GM13976 (cell line): ENCODE measurements around the gene CFAP100.

ENCODE experiments used
- DNase-seq: peaks from one replicate; pipeline ENCODE4 v3.0.0; 2012; ENCODE audit warnings: low spot score
- CTCF ChIP-seq: IDR thresholded peaks from 2 replicates; pipeline ENCODE4 v1.5.1; 2012; ENCODE audit warnings: borderline replicate concordance, mild to moderate bottlenecking; ENCODE audit not compliant: insufficient read depth; ENCODE audit errors: extremely low read depth, missing control alignments, control extremely low read depth
- in situ Hi-C: fragments of 300-500 bp; cut with MboI; formaldehyde crosslinking; loops from one replicate; pipeline ENCODE4 v1.12.0; 2022; ENCODE audit warnings: low sequenced_read_pairs, mixed read lengths, inconsistent platforms; ENCODE audit not compliant: unreplicated experiment

CFAP100 gene

GRCh38 chr3:126399351-126399735 lies 4.6 kb downstream of the CFAP100 start:
- DNase-seq: peak; percentile 60
- TF ChIP-seq CTCF: no peak
- in situ Hi-C loops: no loop called here

- in situ Hi-C loops: no loop called here
- TF ChIP-seq CTCF: no peak
- no peak for DNase-seq
Measured at GRCh38 chr3:126399756-126400155, 5.0 kb downstream of the CFAP100 start.

DNA sequence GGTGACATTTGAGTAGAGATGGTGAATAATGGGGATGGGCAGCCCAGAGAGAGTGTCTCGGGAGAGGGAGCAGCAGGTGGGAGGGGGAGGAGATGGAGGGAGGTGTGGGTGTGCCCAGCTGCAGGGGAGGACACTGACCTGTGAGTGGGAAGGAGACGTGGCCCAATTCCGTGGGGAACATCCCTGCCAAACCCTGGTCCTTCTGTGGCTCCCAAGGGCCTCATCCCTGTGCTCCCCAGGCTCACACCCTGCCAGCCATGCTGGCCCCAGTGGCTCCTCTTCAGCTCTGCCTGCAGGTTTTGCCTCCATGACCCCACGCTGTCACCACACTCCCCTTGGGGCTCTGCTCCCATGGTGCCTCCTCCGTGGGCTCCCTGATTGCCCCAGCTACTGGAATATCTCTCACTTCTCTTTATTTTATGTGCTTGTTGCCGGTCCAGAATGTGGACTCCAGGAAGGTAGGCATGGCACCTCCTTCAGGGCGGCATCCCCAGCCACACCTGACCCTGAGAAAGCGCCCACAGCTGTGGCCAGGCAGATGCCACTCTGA lies 7.0 kb downstream of the CFAP100 start:
- in situ Hi-C loops: no loop called here
- no peak for DNase-seq
- no peak for TF ChIP-seq CTCF

DNA sequence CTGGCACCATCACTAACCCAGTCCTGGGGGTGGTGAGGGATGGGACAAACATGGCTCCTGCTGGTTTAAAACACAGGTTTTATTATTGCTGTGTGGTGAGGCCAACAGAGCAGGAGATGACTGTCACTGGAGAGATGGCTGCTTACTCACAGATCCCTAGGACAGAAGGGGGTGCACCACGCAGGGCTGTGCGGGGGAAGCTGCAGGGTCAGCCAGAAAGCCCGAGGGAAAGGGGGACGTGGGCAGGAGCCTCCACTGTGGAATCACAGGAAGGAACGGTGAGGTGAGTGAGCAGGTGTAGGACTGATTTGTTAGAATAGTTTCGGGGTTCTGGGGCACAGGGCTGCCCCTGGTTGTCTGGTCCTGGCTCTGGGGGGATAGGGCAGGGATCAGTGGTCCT lies 7.5 kb downstream of the CFAP100 start:
- in situ Hi-C loops: no loop called here
- no peak for DNase-seq
- no peak for TF ChIP-seq CTCF

DNA sequence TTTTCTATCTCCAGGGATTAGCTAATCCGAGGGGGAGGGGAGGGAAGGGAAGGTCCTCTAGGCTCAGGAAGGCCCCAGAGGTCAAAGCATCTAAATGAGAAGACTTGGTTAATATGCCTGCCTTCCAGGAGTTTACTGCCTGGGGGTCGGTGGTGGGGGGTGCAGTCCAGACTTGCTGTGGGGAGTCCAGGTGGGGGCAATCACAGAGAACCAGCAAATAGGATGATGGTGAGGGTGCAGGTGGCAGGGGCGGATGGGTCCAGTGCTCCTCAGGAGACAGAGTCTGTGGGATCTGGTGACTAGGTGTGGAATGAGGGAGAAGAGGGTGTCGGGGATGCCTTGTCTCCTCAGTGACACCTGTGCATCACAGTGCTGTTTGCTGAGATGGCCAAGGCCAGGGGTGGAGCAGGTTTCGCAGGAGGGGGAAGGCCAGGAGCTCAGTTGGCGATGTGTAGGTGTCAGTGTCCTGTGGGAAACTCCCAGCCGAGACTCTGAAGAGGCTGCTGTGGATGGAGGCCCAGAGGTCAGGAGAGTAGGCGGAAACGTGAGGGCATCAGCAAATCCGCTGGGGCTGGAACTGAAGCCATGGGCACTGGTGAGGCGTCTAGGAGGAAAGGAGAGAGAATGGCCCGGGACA lies 8.1 kb downstream of the CFAP100 start:
- DNase-seq: no peak
- no peak for TF ChIP-seq CTCF
- in situ Hi-C loops: no loop called here

GRCh38 chr3:126406389-126407296 lies 11.9 kb downstream of the CFAP100 start:
- in situ Hi-C loops: no loop called here
- no peak for DNase-seq
- TF ChIP-seq CTCF: no peak
